Eye (tissue), 1 donor: Measurements from ENCODE around the gene FAIM2.
A peak's percentile ranks its signal among the peaks of the same experiment; 100 is the strongest.
"Not testable (repeated sequence)": the region's sequence is repeated elsewhere in the genome, so short reads cannot be mapped to it uniquely, and the experiment has no call there.

Source experiments
- DNase-seq: peaks from one replicate; pipeline ENCODE4 v3.0.0-alpha.2; 2015

FAIM2 gene

DNA sequence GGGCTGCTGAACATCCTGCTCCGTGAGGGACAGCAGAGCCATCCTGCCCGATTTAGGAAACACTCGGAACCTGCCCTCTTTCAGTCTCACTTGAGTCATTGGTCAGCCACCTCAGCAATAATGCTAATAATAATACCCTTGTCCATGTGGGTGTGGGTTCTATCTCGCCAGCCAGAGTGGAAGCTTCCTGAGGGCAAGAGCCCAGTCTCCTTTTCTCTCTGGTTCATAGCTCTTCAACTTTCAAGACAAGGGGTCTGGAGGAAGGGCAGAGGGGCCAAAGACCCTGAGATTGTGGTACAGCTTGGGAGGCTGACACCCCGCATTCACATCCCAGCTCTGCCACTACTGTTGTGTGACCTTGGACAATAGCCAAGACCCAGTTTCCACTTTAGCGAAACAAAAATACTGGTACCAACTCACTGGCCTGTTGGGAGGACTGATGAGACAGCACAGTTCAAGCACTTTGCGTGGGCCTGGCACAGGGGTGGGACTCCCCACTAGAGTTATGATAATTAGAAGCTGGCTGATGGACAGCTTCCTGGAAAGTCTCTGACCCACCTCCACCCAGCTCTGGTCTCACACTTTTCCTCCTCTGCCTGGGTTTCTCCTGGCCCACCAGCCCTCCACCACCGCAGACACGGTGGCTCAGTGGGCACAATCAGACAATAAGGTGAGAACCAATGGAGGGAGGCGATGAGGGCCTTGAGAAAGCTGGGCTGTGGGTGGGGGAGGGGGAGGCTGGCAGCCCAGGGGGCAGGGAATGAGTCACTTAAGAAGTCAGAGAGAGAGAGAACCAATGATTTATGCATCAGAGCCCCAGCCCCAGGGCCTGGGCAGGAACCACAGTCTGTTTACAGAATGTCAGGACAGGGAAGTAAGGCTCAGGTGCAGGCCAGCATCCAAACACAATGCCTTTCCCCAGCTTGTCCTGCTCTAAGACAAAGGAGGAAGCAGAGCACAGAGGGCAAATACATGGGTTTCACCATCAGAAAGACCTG lies 9.6 kb downstream of the FAIM2 start:
- DNase-seq = peak; percentile 45

GRCh38 chr12:49892732-49893317 lies 10.9 kb downstream of the FAIM2 start:
- no peak for DNase-seq

DNA sequence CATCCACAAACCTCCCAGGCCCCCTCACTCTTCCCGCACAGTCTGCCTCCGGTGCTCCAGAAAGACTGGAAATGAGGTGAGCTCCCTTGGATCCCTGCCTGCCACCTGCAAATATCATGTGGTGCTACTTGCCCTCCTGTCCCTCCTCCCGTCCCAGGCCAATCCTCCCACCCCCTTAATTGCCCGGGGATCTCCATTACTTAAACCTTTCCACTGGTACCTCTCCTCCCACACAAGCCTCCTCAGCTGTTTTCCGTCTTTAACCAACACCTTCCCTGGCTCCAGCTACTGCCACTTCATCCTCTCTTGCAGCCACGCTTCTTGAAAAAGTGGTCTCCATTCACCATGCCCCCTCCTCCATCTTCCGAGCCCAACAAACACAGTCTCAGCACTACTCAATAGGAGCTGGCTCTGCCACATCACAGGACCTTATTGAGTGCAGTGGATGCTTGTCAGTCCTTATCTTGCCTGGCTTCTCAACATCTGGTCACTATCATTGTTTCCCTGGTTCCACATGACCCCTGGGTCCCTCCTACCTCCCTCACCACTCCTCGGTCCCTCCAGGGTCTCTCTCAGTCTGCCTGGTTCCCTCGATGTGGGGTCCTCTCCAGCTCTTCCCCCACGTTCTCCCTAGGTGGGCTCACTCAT lies 11.5 kb downstream of the FAIM2 start:
- DNase-seq = no peak

GRCh38 chr12:49891476-49891875 lies 12.2 kb downstream of the FAIM2 start:
- no peak for DNase-seq

GRCh38 chr12:49891012-49891411 lies 12.7 kb downstream of the FAIM2 start:
- DNase-seq = no peak

GRCh38 chr12:49890096-49890461 lies 13.6 kb downstream of the FAIM2 start:
- DNase-seq = no peak

DNA sequence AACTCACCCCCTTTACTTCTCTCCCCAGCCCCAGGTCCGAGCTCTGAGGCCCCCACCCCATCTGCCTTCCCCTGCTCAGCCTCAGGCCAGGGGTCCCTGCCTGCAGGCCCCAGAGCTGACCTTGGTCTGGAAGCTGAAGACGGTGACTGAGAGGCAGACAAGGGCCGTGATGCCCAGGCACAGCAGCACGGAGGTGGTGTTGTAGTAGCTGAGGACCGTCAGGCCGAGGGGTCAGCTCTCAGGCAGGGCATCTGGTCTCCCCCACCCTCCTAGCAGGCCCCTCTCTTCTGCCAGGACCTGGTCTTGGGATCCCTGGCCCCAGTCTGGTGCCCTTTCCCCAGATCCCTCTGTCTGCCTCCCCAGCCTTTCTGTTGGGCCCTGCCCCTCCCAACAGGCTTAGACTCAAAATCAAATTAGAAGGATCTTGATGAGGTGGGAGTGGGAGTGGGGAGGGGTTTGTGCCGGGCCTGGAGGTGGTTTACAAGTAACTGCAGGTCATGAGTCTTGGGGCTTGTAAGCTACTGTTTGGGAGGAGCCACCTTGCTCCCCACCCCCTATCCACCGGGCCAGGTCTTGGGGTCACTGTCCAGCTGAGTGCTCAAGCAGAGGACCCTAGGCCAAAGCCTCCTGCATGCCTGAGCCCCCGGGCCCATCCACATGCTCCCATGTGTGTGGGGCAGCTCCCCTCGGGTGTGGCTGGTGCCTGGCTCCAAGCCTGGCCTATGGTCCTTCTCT lies 14.2 kb downstream of the FAIM2 start:
- DNase-seq = no peak

- DNase-seq = no peak
These were observed 15.1 kb downstream of the FAIM2 start for GRCh38 chr12:49888461-49889151.

DNA sequence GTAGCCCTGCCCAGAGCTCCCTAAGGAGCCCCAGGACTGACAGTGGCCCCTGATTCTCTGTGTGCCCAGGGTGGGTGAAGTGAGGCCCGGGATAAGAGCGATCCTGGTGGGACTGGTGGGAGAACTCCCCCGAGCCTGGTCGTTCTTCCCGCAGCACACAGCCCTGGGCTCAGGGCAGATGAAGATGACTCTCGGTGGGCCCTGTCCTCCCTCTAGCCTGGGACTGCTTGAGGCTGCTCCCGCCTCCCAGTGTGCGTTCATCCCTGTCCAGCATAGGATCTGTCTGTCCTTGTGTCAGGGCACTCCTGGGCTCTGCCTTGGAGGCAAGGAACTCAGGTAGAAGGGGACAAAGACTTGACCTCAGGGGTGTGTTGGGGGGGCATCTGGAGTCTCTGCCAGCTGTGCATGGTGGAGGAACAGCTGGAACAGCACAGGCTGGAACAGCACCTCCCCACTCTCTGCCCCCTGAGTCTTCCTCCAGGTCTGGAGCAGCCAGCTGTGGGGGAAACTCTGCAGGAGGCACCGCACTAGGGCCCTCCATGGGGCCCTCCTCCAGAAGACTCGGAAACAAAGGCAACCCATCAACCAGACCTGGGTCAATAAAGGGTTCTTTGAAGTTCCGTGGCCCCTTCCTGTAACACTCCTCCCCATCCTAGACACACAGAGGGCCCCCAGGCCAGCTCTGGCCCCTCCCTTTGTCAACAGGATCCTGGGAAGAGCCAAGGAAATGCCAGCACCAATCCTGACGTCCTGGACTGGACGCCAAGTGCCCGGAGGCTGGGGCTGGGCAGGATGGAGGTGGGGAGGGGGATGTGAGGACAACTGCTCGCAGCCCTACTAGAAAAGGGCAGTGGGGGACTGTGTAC lies 15.9 kb downstream of the FAIM2 start:
- no peak for DNase-seq

GRCh38 chr12:49887091-49887490 lies 16.6 kb downstream of the FAIM2 start:
- DNase-seq = no peak

- no peak for DNase-seq
These were observed 17.8 kb downstream of the FAIM2 start for GRCh38 chr12:49885663-49886461.

- no peak for DNase-seq
These were observed 18.6 kb downstream of the FAIM2 start for GRCh38 chr12:49885118-49885517.

- peak; percentile 42 for DNase-seq
These were observed 20.7 kb downstream of the FAIM2 start for GRCh38 chr12:49882851-49883464.

- peak; percentile 45 for DNase-seq
These were observed 21.4 kb downstream of the FAIM2 start for GRCh38 chr12:49882248-49882850.

GRCh38 chr12:49881415-49882247 lies 22.1 kb downstream of the FAIM2 start:
- DNase-seq = no peak

- DNase-seq = no peak
These were observed 22.8 kb downstream of the FAIM2 start for GRCh38 chr12:49880756-49881414.

- DNase-seq = not testable (repeated sequence)
These were observed 24.6 kb downstream of the FAIM2 start for GRCh38 chr12:49879065-49879464.

DNA sequence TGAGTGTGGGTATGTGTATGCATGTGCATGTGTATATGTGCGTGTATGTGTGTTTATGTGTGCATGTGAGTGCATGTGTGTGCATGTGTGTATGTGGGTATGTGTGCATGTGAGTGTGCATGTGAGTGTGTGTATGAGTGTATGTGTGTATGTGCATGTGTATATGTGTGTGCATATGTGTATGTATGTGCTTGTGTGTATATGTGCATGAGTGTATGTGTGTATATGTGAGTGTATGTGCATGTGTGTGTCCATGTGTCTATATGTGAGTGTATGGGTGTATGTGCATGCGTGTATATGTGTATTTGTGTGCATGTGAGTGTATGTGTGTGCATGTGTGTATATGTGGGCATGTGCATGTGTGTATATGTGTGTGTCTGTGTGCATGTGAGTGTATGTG lies 25.7 kb downstream of the FAIM2 start:
- no peak for DNase-seq
